Activated T-cell treated with anti-CD3 and anti-CD28 coated beads for 4 hours (primary cell): Measurements from ENCODE around the gene NOD2.
A peak's percentile ranks its signal among the peaks of the same experiment; 100 is the strongest.

ENCODE experiments used
- DNase-seq: peaks from one replicate; pipeline ENCODE4 v3.0.0-alpha.2; 2020

Gene NOD2

GRCh38 chr16:50718061-50718760 is 24.8 kb downstream of the NOD2 start:
- no peak for DNase-seq

- DNase-seq: no peak
Measured at GRCh38 chr16:50718761-50719400, 25.5 kb downstream of the NOD2 start.

- no peak for DNase-seq
Measured at GRCh38 chr16:50719401-50720337, 26.3 kb downstream of the NOD2 start.

GRCh38 chr16:50721549-50722404 is 28.4 kb downstream of the NOD2 start:
- no peak for DNase-seq

GRCh38 chr16:50722405-50722737 is 29.0 kb downstream of the NOD2 start:
- DNase-seq: no peak

GRCh38 chr16:50722960-50723359 is 29.6 kb downstream of the NOD2 start:
- no peak for DNase-seq

GRCh38 chr16:50724306-50724705 is 30.9 kb downstream of the NOD2 start:
- no peak for DNase-seq

- DNase-seq: no peak
Measured at GRCh38 chr16:50731130-50731988, 38.0 kb downstream of the NOD2 start.

- no peak for DNase-seq
Measured at GRCh38 chr16:50731989-50732832, 38.8 kb downstream of the NOD2 start.

- DNase-seq: no peak
Measured at GRCh38 chr16:50733468-50733867, 40.1 kb downstream of the NOD2 start.

- no peak for DNase-seq
Measured at GRCh38 chr16:50735629-50736122, 42.3 kb downstream of the NOD2 start.

GRCh38 chr16:50736448-50736847 is 43.0 kb downstream of the NOD2 start:
- DNase-seq: no peak

GRCh38 chr16:50737420-50737959 is 44.1 kb downstream of the NOD2 start:
- no peak for DNase-seq

GRCh38 chr16:50739031-50739430 is 45.6 kb downstream of the NOD2 start:
- DNase-seq: no peak

GRCh38 chr16:50740736-50741135 is 47.3 kb downstream of the NOD2 start:
- DNase-seq: no peak

GRCh38 chr16:50741225-50741780 is 47.9 kb downstream of the NOD2 start:
- no peak for DNase-seq

GRCh38 chr16:50741781-50742575 is 48.6 kb downstream of the NOD2 start, which contains the start of gene CYLD:
CYLD (plus strand) TSS chr16:50742086; CDS start chr16:50749699, 7,613 bp downstream.
- peak; percentile 97 for DNase-seq

- peak; percentile 28 for DNase-seq
Measured at GRCh38 chr16:50742576-50743200, 49.3 kb downstream of the NOD2 start.
